Anterior cingulate cortex (tissue), 58 donors: ENCODE measurements around the gene SEC16A.

Experiments used
- DNase-seq, 58 donors: peaks; one replicate each; lab custom pipeline; 2025; lab: John Stamatoyannopoulos, UW

SEC16A gene

DNA sequence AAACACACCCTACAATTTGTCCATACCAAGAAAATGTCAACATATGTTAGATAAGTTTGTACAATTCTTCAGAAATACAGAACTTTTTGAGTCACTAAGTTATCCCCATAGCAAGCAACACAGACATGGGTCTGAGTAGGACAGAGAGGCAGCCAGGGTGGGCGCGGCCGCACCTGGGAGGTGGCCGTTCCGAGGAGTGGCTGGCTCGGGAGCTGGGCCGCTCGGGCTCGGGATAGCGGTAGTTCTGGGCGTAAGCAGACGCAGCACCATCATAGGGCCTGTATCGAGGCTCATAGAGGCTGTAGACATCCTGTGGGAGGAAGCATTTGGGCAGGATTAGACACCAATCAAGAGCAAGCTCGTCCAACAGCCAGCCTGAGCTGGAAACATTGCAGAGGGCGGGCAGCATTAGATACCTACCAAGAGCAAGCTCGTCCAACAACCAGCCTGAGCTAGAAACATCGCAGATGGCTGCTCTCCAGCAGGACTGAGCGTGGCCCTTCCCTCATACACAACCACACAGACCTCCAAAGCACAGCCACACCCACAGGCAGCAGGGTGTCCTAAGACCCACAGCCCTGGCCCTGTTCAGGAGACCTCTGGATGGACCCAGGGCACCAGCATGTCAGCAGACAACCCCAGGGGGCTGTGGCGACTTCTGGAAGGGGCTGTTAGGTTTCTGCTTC lies 10.9 kb downstream of the SEC16A start:
- no peak for DNase-seq

DNA sequence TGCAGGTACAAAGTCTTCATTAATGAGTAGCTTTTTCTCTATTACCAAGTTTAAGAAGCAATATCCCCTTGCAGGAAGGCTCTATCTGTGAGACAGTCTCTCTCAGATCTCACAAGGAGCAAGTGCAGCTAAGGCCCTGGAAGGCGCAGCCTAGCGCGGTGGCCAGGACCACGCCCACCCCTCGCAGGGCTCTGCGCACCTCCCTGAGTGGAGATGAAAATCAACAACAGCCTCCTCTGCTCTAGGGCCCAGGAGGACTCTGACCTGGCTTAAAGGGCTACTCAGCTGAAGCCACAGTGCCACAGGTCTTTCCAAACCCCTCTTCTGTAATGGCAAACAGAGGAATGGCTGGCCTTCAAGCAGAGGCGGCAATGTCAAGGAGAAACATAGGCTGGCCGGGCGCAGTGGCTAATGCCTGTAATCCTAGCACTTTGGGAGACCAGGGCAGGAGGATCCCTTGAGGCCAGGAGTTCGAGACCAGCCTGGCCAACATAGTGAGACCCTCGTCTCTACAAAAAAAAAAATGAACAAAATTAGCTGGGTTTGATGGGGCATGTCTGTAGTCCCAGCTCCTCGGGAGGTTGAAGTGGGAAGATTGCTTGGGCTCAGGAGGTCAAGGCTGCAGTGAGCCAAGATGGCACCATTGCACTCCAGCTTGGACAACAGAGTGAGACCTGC lies 11.9 kb downstream of the SEC16A start:
- DNase-seq: no peak

DNA sequence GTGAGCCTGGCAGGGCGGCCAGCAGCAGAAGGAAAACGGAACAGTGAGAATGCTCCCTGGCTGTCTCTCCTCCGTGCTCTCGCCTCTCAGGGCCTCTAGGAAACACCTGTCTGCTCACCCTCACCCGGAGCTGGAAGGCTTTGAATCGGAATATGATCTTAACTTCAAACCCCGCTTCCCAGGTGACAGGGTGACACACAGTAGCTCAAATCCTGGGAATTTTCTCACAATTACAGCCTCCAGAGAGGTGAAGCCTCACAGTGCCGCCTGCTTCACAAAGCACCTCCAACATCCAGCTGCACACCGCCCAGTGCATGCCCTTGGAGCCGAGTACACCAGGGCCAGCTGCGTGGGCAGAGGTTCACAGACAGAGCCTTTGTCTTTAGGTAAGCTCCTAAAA lies 12.5 kb downstream of the SEC16A start:
- DNase-seq: no peak

DNA sequence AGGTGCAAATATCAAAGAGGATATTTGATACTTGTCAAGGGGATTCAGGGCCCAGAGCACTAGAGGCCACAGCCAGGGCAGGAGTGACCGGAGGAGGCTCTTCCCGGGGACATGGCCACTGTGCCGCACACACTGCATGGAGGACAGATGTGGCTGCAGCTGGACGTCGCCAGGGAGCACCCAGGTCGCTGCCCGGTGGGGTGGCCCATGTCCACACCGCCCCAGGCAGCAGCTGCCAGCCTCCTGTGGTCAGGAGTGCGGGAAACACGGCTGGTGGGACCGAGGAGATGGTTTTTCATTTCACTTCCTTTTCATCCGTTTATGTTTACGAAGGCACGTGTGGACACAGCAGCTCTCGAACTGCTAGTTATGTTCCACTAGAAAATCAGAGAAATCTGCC lies 15.1 kb downstream of the SEC16A start:
- DNase-seq: no peak

DNA sequence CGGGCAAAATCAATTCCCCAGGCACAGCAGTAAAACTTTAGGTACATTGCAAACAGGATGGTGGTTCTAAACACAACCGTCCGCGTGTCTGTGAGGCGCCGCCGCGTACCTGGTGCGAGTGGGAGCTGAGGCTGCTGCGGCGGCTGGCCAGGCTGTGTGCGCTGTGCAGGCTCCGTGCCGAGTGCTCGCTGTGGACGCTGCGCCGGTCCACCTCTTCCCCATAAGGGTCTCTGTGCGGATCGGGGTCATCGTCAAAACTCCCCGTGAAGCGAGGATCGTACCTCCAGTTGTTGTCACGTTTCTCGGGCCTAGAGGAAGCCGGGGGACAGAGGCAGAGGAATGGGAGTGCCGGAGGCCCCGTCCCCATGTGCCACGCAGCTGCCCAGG lies 16.7 kb downstream of the SEC16A start:
- no peak for DNase-seq

DNA sequence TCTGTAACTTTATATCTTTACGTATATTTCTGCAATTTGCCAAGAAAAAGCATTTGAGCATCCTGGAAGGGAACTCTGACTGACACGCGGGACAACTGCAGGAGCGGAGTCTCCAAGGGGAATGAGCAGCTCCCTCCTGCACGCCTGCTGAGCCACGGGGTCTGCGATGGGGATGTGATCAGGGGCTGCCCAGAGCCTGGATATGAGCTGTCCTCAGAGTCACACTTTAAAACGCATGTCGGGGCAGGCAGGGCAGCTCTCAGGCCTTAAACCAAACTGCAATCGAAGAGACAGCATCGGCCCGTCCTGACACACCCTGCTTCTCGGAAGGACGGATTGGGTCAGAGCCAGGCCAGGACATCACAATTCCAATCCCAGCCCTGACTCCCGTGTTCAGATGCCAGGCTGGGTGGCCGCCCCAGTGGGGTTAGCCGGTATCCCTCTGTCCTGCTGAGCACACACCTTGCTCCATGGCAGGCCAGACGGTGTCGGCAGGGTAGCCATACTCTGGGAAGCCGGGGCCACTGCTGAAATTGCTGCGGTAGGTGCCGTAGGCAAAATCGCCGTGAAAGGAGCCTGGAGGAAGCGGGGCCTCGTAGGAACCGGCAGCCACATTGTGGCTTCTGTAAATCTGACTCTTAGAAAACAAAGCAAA lies 17.2 kb downstream of the SEC16A start:
- DNase-seq: no peak

DNA sequence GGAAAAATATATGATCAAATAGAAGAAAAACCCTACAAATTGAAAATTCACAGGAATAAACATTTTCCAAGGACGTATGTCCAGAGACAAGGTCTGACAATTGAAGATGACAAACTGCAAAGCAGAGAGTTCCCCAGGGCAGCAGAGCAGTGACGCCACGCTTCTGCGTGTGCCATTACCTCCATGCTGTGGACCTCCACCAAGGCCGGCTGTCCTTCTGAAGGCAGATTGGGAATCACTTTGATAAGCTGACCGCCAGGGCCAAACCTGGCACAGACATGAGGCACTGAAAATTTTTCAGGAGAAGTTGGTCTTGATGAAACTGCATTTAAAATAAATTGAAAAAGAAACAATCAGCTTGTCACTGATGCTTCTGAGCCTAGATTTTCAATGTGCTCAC lies 18.6 kb downstream of the SEC16A start:
- no peak for DNase-seq

DNA sequence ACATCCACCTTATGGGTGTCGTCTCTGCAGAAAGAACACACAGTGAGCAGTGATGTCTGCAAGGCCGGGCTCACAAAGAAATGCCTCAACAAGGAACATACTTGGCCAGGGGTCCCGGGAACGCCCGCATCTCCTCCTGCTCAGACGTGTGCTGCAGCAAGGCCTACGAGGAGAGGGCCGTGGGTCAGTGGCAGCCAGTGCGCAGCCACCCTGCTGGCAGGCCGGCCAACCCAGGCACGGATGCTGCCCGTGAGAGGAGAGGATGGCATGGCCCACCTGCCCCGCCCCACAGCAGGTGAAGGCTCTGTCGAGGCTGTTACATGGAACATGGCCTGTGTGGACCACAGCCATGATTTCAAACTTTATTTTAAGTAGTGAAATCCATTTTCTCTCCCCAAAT lies 19.3 kb downstream of the SEC16A start:
- DNase-seq: no peak

DNA sequence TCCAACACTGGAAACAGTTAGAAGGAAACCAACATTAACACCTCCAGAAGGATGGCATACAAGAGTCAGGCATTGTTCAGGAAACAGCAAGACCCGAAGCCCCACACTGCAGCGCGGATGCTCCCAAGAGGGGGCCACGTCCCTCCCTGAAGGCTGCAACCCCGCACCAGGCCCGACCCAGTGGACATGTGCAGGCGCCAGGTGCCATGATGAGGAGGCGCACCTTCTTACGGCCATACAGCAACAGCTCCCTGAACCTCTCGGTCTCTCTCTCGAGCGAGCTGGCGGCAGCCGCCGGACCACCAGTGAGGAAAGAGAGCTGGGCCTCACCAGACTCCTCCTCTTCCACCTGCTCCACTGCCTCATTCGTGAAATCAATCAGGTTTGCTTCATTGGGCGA lies 20.2 kb downstream of the SEC16A start:
- no peak for DNase-seq

DNA sequence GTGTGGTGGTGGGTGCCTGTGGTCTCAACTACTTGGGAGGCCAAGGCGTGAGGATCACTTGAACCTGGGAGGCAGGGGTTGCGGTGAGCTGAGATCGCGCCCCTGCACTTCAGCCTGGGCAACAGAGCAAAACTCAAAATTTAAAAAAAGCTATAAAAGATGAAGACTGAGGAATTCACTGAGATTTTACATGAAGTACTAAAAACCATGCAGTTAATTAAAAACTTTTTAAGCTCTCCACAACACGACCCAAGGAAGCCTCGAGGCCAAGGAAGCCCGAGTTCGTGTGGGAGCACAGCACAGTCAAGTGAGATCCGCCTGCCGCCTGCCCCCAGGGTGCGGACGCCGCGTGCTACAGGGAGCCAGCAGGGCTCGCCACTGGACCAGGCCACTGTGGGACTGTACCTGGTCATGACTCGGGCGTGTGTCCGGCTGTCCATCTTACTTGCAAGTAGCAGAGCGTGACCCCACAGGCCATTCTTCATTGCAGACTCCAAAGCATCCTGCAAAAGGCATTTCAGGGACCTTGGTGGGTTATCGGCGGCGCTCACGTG lies 22.0 kb downstream of the SEC16A start:
- no peak for DNase-seq

DNA sequence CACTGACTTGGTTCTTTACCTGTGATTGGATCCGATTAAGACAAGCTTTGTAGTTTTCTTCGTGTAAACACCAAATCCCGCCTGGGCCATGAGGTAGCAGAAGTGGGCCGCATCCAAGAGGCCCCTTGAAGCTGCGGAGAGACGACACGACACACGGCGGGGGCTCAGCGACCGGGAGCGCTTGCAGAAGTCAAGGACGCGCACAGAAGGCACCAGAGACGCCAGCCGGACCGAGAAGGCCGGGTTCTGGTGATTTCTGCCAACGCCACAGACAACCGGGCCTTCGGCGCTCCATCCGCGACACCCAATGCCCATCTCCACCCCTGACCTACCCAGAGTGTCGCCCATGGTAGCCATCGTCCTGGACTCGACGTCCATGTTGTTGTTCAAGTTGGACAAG lies 23.4 kb downstream of the SEC16A start:
- DNase-seq: no peak

DNA sequence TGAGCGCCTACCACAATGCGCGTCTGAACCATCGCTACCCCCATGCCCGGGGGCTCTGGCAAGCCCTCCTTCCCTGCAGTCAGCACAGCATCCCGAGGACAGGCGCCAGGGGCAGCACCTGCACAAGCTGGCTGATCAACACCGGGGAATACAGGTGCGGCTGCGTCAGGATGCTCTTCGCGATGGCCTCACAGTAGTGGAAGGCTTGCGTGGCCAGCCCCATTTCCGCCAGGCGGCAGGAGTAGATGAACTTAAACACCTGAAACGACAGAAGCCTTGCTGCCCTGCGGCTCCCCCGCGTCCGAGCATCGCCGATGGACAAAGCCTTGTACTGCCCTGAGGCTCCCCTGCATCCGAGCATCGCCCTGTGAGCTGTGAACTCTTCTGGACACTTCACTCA lies 25.5 kb downstream of the SEC16A start:
- no peak for DNase-seq

DNA sequence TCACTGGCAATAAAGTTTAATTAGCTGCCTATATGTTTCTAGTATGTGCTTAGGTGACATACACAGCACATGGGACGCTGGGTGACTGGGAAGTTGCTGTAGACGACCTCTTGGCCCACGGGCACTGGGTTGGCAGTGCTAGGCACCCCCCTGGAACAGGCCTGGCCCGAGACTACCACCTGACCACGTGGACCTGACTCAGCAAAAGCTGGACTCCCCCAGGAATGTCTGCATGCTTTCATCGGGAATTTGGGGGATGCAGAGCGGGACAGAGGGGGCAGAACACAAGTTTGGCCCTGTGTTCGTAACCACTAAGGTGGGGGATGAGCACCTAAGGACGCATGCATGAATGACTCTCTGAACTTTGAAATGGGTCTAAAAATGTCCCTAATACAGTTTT lies 26.6 kb downstream of the SEC16A start:
- no peak for DNase-seq

DNA sequence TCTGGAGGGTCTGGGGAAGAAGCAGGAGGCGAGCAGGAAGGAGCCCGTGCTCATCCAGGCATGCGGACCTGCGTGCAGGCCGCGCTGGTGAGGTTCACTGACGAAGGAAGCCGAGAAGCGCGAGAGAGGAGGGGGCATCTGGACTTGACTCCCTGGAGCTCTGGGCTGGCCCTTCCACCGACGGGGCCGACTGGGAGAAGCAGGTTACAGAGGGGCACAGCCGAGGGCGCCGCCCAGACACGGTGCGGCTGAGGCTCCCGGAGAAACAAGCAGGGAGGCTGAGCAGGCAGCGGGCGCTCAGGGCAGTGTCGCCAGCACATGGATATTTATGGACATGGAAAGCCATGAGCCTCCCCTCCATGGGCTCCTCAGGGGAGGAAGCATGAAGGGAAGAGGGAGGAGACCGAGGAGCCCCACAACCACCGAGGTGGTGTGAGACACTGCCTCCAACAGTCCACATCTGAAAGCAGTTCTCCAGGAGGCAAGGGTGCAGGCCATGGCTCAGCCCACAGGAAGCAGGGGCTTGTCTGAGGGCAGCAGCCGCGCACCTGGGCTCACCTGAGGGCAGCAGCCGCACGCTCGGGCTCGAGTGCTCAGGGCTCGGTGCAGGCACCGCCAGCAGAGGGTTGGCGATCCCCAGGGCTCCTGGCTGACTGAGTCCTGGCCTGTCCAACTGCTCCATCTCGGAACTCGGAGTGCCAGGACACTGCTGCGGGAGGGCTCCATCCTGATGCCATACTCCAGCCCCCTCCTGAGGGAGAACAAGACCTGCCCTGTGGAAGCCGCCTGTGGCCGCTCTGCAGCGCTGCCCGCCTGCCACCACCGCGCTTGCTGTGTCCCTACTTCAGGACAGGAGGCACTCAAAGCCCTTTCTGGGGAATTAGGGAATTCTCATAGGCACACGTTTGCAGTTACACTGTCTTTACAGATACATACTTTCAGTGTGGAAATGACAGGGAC lies 27.5 kb downstream of the SEC16A start:
- DNase-seq: no peak

DNA sequence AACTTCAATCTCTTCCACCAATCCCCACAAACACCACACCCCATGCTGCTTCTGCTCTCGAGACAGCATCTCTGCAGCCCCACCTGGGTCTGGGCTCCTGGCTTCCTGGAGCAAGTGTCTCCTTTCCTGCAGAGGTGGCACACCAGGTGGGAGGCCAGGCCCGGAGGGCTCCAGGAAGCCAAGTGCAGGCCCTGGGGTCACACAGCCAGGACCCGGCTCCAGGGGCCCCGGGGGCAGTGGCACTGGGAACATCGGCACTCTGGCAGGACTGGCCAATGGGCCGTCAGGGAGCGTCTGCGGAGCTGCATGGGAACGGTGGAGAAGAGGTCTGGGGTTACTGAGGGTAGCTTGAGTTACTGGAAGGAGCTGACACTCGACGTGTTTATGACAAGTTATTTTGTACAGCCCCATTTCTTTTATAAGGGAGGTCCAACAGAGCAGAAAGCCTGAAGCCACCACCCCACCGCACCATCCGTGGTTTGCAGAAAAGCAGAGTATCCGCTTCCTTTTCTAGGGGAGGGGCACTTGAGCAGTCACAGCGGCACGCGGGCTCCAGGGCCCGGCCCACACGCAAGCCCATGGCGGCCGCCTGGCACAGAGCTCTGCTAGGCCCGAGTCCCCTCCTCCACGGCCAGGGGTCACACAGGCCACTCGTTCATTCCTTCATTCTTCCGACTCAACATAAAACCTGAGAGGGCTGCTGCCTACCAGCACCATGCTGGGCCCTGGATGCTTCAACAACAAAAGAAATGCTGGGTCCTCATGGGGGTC lies 28.6 kb downstream of the SEC16A start:
- DNase-seq: no peak

DNA sequence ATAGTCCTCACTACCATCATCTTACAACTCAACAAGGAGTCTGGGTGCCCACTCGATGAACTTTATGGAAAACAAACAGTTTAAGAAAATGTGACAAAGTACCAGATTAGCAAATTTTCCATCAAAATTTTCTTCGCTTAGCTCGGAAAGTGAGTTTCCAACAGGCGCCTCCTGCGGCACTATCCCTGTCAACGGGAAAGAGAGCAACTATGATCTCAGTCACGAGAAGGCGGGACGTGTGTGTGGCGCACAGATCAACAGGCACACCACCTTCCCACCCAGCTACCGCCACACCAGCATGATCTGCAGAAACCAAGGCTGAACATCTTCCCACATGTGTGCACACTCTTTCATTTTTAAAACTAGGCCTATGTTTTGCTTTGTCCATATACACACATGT lies 29.5 kb downstream of the SEC16A start:
- DNase-seq: no peak

DNA sequence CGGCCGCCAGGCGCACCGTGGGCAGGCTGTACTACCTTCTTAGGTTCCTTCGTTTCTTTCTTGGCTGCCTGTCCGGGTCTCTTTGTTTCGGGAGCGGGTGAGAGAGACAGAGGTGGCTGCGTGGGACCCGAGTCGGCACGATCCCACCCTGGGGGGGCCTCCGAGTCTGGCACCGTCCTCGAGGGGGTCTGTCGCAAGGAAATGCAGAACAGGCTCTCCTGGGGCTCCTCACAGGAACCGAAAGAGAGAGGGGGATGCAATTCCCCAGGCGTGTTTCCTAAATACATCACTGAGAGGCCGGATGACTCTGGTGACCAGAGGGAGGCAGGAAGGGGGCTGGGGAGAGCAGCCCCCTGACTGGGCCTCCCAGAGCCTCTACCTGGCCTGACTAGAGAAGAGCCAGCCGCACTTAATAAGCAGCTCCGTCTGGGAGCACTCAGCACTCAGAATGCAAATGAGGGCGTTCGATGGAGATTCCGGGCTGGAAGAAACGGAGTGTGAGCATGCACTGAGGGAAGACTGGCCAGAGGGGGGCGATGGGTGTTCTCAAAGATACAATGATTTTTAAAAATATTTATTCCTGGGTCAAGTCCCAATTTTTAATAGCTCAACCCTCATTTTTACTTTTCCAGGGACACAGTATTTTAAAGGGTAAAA lies 31.5 kb downstream of the SEC16A start:
- DNase-seq: no peak

DNA sequence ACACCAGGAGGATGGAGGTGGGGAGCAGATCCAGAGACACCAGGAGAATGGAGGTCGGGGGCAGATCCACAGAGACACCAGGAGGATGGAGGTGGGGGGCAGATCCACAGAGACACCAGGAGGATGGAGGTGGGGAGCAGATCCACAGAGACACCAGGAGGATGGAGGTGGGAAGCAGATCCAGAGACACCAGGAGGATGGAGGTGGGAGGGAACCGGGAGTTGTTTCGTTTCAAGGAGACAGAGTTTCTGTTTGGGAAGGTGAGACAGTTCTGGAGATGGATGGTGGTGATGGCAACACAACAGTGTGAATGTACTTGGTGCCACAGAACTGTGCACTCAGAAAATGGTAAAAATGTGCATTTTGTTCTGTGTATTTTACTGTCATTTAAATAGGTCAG lies 34.2 kb downstream of the SEC16A start:
- peak in 3 of 58 donors; percentile 6 to 30 (median 26) for DNase-seq

DNA sequence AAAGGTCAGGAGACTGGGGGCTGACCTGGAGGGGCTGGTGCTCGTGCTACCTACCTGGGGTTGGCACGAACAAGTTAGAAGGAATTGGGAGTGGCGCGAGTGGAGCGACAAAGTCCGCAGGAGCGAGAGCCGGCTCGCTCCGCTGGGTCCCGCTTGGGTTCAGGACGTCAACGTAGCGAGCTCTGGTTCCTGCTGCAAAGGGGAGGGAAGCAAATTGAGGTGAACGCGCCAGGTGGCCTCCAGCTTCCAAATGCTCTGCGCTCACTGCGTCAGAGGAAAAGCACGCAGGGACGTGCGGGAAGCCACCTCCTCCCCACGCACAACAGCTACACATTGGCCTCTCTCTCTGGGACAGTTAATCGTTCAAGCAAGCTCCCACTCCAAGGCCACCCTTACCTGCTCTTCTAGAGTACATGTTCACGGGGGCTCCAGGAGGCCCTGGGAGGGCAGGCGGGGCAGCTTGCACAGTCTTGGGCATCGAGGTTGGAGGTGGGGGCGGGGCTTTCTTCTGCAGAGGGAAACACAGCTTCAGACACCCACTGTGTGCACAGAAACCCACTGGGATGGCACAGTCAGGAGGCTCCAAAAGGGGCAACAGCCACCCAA lies 35.6 kb downstream of the SEC16A start:
- no peak for DNase-seq
